Right hindlimb (tissue), 1 donor: ENCODE measurements around the gene MPP4.
A peak's percentile ranks its signal among the peaks of the same experiment; 100 is the strongest.

Experiments used
- DNase-seq: peaks from one replicate; pipeline ENCODE4 v3.0.0-alpha.2; 2018

MPP4 gene, protein sequence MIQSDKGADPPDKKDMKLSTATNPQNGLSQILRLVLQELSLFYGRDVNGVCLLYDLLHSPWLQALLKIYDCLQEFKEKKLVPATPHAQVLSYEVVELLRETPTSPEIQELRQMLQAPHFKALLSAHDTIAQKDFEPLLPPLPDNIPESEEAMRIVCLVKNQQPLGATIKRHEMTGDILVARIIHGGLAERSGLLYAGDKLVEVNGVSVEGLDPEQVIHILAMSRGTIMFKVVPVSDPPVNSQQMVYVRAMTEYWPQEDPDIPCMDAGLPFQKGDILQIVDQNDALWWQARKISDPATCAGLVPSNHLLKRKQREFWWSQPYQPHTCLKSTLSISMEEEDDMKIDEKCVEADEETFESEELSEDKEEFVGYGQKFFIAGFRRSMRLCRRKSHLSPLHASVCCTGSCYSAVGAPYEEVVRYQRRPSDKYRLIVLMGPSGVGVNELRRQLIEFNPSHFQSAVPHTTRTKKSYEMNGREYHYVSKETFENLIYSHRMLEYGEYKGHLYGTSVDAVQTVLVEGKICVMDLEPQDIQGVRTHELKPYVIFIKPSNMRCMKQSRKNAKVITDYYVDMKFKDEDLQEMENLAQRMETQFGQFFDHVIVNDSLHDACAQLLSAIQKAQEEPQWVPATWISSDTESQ

DNA sequence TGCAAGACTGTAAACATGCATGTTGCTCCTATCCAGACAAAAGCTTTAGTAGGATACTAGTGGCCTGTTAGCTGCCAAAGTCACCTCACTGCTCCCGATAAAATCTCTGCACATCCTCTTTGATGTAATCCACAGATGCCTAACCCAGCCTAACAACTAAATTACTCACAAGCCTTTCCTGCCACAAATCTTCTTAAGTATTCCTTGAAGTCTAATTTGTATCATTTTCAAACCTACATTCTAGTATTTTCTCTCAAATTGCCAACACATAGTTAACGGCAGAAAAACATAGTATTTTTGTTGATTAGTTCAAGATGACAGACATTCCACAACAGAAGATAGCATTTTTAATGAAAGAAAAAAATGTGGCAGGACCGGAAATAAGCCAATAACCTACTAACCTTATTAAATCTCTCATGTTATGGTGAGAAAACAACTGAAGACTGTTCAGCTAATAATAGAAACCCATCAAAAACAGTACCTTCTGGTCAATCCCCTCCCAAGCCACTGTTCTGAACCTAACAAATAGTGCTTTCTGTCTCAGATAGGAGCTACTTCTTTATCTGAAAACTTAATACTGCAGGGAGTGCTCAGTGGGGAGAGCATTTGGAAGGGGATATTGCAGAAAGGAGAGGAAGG lies at the start of gene MPP4:
TSS of gene MPP4 (minus strand) at position 57 of the 639 bp plus-strand sequence. CDS start 4,690 bp downstream, outside the sequence.
- no peak for DNase-seq

DNA sequence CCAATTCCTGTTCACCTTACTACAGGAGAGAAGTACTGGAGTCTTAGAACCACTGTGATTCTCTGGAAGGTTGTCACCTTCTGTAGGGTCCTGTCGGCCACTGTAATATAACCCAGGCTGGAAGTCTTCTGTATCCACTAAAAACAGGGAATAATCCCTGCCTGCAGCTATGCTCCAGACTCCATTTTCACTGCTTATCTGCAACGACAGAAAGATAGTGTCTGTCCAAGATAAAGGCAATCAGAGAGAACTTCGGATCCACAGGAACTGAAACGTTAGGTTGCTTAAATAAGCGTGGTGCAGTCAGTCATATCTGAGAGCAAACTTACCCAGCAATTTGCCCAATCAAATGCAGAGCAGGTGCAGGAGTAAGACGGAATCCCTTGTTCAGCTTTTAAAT lies 48.1 kb upstream of the MPP4 start:
- no peak for DNase-seq

DNA sequence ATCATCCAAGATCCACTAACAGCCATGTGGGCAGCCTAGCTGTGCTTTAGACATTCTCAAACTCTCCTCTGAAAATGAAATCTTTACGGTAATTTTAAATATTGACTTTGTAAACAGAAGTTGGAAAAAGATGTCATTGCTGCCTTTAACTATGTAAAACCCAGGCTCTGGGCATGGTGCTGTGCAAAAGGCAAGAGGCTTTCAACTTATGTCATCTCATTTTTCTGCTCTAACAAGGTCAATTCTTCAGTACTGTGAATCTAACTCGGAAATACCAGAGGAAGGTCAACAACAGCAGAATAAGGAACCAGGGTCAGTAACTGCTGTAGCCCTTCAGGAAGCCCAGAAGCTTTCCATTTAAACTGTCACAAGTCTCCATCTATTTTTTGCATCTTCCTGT lies 37.0 kb upstream of the MPP4 start:
- DNase-seq = no peak

DNA sequence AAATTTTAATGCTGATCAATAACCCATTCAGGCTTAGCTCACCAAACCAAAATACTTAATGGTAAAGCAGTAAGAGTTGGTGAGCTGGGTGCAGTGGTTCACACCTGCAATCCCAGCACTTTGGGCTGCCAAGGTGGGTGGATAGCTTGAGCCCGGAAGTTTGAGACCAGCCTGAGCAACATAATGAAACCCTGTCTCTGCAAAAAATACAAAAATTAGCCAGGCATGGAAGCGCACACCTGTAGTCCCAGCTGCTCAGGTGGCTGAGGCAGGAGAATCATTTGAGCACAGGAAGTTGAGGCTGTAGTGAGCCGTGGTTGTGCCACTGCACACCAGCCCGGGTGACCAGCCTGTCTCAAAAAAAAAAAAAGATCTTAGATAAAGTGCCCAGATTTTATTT lies 35.7 kb upstream of the MPP4 start:
- no peak for DNase-seq

DNA sequence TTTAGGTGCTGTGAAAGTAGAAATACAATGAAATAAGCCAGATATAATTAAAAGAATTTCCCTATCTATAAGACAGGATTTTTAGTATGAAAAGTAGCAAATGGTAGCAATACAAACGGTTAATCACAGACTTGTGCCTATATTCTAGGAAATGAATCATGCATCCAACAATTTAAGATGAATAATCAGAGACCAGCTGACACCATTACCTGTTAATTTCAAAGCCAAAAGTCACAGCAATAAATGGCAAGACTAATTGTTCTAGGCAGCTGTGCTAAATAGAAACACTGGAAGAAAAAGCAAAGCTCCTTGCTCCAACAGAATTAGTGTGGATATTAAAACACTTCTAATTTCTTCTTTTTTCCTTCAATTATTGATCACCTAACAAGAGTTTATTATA lies 35.1 kb upstream of the MPP4 start:
- DNase-seq = no peak

DNA sequence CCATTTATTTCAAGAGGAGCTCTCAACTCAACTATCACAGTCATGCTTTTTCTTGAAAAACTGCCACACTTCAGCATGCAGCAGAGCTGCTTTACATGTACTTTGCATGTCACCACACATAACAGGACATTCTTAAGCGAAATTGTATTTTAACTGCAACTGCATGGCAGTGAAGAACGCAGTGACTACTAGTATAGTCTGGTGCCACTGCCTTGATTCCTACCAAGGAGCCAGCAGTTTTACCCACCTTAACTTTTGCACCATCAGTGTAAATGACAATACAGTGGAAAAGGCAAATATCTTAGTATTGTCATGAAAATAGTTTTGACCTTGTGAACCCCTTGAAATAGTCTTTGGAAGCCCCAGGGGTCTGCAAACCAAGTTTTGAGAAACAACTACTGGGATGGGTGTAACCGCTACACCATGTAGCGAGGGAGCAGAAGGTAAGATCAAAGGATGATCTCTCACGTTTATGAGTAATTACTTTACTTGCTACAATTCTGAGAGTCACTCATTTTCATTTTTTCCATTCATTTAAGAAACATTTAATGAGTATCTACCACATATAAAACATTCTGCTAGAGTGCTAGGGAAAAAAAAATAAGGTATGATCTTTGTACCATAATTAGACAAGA lies 32.3 kb upstream of the MPP4 start:
- DNase-seq = no peak

DNA sequence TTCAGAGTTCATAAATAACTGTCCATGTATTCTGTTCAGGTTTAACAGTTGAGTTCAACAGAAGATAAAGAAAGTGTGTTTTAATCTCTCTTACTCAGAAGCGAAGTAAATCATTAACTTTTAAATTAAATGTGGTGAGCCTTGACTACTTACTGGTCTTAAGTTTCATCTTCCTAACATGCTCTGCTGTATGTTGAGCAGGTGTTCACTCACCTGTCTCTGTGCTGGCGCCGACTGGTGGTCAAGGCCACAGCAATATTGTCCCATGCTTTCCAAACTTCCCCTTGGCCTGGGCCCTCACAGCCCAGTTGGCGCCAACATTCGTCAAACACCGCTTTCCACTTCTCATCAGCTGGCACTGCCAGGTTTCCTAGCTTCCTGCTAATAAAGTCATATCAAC lies 17.0 kb upstream of the MPP4 start:
- no peak for DNase-seq

DNA sequence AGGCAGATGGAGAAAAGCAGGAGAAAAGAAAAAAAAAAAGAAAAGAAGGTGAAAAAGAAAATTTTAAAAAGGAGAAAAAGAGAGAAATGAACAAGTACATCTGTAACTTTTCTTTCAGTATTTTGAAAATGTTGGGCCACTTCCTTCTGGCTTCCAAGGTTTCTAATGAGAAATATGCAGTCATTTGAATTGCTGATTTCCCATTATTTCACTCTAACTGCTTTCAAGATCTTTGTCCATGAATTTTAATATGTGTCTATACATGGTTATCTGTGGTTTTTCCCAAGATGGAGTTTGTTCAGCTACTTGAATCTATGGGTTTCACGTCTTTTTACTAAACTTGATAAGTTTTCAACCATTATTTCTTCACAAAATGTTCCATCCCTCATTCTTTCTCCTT lies 14.3 kb upstream of the MPP4 start:
- no peak for DNase-seq

DNA sequence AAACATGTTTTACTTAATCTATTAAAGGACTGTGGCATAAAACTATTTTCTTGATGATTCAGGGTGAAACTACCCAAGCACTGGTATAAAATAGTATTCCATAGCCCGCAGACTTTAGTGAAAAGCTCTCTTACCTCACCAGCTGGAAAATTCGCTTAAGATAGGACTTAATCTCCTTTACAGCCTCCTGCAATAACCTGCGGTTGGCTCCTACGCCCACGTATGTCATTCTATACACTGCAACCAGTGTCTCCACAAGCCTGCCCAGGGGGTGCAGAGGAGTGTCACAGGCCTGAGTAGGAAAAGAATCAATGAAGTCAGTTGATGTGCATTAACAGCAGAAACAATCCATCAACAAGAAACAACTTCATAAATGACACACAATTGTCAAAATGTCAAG lies 11.3 kb upstream of the MPP4 start:
- no peak for DNase-seq

DNA sequence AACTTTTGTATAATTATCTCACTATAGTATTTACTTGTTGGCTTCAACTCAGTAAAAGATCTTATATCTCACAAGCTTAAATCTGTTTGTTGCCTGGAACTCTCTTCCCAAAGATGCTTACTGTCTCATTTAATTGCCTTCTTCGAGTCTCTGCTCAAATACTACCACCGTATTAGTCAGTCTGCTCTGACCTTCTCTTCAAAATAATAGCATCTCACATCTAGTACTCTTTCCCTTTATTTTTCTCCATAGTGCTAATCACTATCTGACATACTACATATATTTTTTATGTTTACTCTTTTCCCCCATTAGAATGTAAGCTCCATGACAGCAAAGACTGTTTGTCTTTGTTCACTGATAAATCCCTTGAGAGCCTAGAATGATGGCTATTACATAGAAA lies 10.6 kb upstream of the MPP4 start:
- DNase-seq = no peak

DNA sequence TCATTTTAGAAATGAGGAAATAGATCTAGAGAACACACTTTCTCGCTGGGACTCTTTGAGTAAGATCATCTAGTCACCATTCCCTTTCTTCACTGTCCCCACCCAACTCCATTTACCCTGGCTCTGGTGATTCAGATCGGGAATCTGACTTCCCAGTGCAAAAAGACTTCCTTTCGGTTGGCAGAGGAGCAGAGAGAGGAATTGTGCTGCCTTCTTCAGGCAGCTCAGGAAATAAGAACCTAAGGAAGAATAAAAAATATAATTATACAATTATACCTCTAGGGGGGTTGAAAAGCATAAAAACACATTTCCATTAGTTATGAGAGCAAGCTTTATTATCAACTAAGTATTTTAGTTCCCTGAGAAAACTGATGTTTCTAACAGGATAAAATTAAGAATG lies 9.3 kb upstream of the MPP4 start:
- no peak for DNase-seq

DNA sequence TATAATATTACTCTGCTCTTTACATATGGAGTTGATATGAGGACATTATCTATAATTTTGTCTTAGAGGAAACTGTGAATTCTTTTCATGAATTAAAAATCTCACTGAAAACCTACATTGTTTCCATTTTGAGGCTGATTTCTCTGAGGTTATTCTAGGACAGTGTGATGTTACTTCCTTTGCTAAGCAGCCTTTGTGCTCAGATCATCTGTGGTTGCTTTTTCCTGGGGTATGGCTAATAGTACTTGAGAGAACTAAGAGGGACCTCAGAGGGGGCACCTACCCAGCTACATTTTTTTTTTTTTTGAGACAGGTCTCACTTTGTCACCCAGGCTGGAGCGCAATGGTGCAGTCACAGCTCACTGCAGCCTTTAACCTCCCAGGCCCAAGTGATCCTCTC lies 8.7 kb upstream of the MPP4 start:
- no peak for DNase-seq

DNA sequence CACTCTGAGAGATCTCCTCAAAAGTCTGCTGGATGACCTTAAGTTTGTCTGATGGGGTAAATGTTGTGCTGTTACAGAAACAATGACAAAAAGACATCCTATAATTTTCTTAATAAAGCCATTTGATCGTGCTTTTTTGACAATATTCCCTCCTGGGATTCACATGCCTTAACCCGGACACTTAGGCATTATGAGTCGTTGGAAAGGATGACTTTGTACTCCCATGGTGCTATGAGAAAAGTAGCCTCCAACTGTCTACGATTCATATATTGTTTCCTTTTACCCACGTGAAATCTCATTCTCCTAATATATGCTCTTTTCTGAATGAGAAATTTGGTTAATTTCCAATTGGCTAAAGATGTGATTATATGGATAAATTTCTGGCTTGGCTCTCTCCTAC lies 6.1 kb upstream of the MPP4 start:
- DNase-seq = no peak

DNA sequence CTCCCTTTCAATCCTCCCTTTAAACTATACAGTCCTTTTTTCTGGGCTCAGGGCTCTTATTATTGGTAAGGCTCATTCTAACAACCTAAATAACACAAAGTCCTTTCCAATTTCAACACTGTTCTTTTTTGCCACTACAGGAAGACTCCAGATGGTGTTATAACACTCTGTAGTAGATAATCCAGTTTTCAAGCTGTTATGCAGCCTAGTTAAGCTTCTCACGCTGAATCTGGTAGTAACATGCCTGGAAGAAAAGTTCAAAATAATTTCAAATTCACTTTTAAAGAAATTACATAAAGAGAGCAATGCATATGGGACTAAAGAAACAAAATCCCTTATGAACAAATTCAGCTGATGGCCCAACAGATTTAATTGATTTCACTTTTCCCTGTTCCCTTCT lies 3.2 kb upstream of the MPP4 start:
- no peak for DNase-seq

DNA sequence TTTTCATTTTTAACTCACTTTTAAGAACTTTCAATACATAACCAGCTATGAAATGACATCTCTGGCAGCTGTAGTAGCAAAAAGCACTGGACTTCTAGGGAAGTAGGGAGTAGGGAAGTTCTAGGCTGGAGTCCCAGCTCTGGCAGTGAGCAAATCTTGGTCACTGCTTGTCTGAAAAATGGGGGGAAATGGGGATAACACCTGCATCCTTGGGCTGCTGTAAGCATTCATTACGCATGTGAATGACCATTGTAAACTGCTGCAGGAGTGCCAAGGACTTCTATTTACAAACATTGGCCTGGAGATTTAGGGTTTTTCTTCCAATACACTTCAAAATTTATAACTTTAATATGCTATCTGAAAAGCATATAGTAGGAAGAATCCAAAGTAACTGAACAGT lies 972 bp upstream of the MPP4 start:
- peak; percentile 48 for DNase-seq

DNA sequence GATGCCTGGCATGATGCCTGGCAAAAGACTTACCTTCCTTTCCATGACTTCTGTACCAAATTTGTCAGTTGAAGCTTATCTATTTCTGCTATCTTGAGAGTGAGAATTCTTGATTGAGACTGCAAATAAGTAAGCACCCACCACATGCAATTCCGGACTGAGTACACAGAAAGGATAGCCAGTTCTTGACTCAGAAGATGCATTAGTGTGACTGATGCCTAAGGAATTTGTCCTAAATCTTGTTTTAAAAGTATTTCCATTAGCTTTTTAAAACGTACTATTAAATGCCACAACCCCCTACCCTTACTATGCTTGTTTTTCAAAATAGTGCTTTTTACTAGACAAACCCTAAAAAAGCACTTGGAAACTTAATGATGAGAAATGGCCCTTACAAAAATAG lies 545 bp downstream of the MPP4 start:
- no peak for DNase-seq

DNA sequence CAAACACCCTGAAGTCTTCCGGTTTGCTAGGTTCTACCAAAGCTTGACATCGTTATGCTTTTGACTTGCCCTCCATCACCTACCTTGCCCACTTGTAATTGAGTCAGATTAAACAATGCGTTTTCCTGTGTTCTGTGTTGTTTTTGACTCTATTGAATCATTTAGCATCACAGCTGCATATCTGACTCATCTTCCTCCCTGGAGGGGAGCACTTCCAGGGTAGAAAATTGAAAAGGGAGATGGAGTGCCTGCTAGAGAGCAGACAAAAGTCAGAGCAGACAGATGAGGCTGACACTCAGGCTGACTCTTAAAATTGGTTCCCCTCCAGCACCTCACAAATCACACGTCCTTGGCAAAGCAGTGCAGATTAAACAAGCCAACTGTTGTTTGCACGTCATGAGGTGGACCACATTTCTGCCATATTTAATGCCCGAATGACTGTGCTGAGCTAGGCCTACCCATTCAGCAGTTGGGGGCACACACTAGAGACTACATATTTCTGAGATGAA lies 2.2 kb downstream of the MPP4 start:
- no peak for DNase-seq

DNA sequence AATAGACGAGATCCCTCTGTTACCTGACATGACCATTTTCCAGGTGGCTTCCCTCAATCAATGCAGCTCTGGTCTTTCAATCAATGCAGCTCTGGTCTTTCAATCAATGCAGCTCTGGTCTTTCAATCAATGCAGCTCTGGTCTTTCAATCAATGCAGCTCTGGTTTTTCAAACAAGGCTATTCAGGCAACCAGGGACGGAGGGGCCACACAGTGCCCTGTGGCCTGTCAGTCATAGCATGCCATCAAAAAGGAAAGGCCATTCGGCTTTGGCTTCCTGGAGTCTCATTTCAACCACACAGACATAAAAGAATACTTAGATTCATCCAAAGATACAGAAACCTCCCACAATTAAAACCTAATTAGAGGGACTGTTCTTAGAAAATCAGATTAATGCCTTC lies 13.3 kb downstream of the MPP4 start:
- no peak for DNase-seq

DNA sequence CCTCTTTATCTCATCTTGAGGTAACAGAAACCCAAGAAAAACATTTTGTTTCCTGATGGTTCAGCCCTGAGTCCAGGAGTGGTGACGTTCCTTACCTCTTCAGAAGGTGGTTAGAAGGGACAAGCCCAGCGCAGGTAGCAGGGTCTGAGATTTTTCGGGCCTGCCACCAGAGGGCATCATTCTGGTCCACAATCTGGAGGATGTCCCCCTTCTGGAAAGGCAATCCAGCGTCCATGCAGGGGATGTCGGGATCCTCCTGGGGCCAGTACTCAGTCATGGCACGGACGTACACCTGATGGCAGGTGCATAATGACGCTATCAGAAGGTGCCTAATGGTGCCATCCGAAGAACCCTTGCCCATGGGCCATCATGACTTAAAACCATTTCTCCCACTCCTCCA lies 17.7 kb downstream of the MPP4 start:
- no peak for DNase-seq

DNA sequence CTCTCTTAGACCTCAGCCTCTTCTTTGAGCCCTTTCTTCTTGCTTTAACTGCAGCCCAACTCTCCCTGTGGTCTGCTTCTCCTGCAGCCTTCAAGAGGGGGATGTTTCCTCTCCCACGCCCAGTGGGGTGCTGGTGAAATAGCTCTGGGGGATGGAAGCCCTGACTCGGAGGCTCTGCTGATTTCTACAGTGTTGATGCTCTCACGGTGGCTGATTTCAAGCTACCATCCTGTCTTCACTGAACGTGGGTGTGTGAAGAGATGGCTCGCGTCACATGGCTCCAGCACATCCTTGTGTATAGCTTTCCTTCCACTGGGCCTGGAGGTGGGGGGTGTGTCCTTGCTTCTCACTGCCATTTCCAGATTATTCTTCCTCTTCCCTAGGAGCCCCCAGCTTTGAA lies 20.0 kb downstream of the MPP4 start:
- no peak for DNase-seq

DNA sequence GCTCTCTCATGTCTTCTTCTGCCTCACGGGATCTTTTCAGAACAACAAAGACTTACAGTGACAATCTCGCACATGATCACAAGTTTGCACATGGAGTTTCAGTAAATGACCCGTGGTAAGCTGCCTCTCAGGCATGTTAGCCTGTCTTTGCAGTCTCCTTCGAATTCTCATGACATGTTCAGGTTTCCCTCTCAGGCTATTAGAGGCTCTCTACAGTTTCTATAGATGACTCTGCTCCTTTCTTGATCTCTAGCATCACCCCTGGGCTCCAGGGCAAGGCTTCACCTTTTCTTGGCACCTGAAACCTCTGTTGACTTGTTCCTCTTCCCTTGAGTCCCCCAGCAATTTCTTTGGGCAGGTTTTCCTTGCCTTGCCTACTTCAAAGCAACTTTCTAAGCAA lies 23.0 kb downstream of the MPP4 start:
- no peak for DNase-seq

DNA sequence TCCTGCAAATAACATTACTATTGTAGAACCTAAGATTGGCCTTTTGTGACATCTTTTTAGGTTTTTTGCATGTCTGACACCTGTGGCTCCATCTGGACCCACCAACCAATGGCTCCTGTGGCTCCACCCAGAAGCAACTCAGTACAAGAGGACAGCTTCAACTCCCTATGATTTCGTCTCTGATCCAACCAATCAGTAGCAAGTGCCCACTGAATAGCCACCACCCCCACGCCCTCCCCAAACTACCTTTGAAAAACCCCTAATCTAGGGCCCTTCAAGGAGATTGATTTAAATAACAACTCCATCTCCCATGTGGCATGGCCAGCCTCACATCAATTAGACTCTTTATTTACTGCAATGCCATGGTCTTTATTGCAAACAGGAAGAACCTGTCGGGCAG lies 23.6 kb downstream of the MPP4 start:
- no peak for DNase-seq

DNA sequence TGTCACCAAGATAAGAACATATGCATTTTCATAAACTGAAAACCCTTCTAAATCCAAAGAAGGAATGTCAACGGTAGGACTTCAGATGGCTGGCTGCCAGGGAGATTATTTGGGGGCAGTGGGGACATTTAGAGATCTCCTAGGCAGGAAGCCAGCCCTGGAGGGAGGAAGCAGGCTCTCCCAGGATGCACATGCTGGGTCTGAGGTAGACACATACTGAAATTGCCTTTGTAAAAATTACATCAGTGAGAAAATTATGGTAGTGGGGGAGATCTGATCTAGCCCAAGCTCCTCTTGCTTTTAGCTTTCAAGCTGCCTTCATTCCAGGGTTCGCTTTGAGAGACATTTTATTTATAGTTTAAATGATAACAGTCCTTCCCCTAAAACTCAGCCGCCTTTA lies 24.1 kb downstream of the MPP4 start:
- DNase-seq = no peak

DNA sequence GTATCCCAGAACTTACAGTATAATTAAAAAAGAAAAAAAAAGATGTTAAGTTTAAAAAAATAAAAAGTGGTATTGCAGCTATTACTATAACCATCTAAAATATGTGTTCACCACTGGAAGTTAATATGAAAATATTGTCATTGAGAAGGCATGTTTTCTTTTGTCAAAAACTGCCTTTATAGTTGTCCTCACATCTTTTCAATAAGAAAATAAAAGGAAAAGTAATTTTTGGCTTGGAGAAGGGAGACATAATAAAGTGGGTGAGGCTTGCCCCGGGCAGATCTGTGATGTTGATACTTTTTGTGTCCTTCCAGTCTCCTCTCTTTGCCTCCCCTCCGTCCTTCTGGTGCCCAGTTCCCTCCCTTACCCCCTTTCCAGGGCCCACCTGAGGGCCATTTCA lies 24.9 kb downstream of the MPP4 start:
- no peak for DNase-seq
